Neural cell (in vitro differentiated cells): ENCODE results near the gene SLCO2A1.

Source experiments
- CTCF ChIP-seq: fragments of 450-650 bp; IDR thresholded peaks from 2 replicates; pipeline ENCODE4 v1.5.1; 2014; ENCODE audit warnings: antibody characterized with exemption, mild to moderate bottlenecking, moderate library complexity; ENCODE audit not compliant: poor library complexity, severe bottlenecking
- EZH2 ChIP-seq: fragments of 200-600, 300-800 bp; shearing (Covaris generic), sonication (generic); IDR thresholded peaks from 2 replicates; pipeline ENCODE4 v1.6.1; 2014; ENCODE audit warnings: antibody characterized with exemption, low read length, borderline replicate concordance, mild to moderate bottlenecking; ENCODE audit not compliant: insufficient read depth, poor library complexity, severe bottlenecking
- POLR2AphosphoS5 ChIP-seq: IDR thresholded peaks from 2 replicates; pipeline ENCODE4 v1.6.1; 2012
- RAD21 ChIP-seq: fragments of 450-650 bp; conservative IDR thresholded peaks from 2 replicates; pipeline ENCODE4 v1.6.1; 2014; ENCODE audit warnings: antibody characterized with exemption, mild to moderate bottlenecking, moderate library complexity

GRCh38 chr3:133886031-133886722 is 143.5 kb downstream of the SLCO2A1 start:
- TF ChIP-seq RAD21 (no peak), EZH2 (no peak), CTCF (no peak), POLR2AphosphoS5 (no peak)
